ENCODE results near the gene FKBP4.

GRCh38 chr12:2823483-2823882 lies 28.7 kb downstream of the FKBP4 start:
- TF ChIP-seq CTCF (IDR thresholded peaks at IDR 0.05) (no peak), POLR2A (IDR thresholded peaks at IDR 0.05) (no peak)
